ENCODE measurements around the gene SRA1. TPM values are rescaled to one million over a fixed set of nuclear protein-coding genes. Genes with fewer than 3 reads are reported as not detected.

SRA1 gene
- total and polyA plus RNA-seq, 2 of the 4 experiments (the other 2 are of a cell fraction) = 52.9 to 54.8 TPM

- Histone ChIP-seq H3K79me1 (ENCODE audit: low read depth in 1 of 2, low read length in 2 of 2) (peaks cover 27 to 54% of the 10 kb centered on the region in 2 experiments), H3K4me2 (ENCODE audit: low read depth, low read length) (no peak overlapping the region), H3K4me3 (ENCODE audit: insufficient read depth, low read depth, low read length) (no peak overlapping the region), H2BK20ac (ENCODE audit: low read depth, low read length) (no peak overlapping the region), H3K27me3 (ENCODE audit: control insufficient read depth, insufficient read depth, low read length) (no peaks in the 10 kb centered on the region), H2AFZ (replicated peaks; ENCODE audit: low read length, poor library complexity) (no peak overlapping the region), H3K14ac (replicated peaks; ENCODE audit: low read depth, low read length) (no peak overlapping the region), H4K5ac (ENCODE audit: low read depth, low read length) (no peak overlapping the region), H3K4ac (ENCODE audit: low read depth, low read length) (no peak overlapping the region), H3K9me3 (ENCODE audit: control insufficient read depth, insufficient read depth, low read length) (no peaks in the 10 kb centered on the region), H3K4me1 (ENCODE audit: control insufficient read depth, insufficient read depth, low read length) (peaks cover 8% of the 10 kb centered on the region), H3K23ac (ENCODE audit: low read depth, low read length) (no peak overlapping the region), H3K36me3 (ENCODE audit: control insufficient read depth, insufficient read depth, low read length) (peaks cover 25% of the 10 kb centered on the region), H2AK9ac (replicated peaks; ENCODE audit: low read depth, low read length, poor library complexity) (peak overlapping the region; percentile 17), H2BK120ac (ENCODE audit: low read depth, low read length) (no peak overlapping the region), H3K56ac (ENCODE audit: extremely low read depth, insufficient read depth, low read length) (no peak overlapping the region), H2BK5ac (ENCODE audit: low read depth, low read length, poor library complexity, severe bottlenecking) (no peak overlapping the region), H4K8ac (ENCODE audit: low read depth in 2 of 2, low read length in 2 of 2) (no peak overlapping the region), H4K20me1 (ENCODE audit: insufficient read depth, low read length) (no peaks in the 10 kb centered on the region), H4K91ac (ENCODE audit: insufficient read depth, low read depth, low read length) (no peak overlapping the region), H3K9me1 (ENCODE audit: insufficient read depth, low read length) (peaks cover 19% of the 10 kb centered on the region), H2BK15ac (ENCODE audit: low read depth, low read length) (no peak overlapping the region), H3K18ac (ENCODE audit: low read depth, low read length) (no peak overlapping the region), H3K9ac (ENCODE audit: low read depth, low read length) (no peak overlapping the region), H2AK5ac (ENCODE audit: low read depth, low read length) (no peak overlapping the region), H3K27ac (ENCODE audit: insufficient read depth, low read length) (no peak overlapping the region)
- intact Hi-C loops (cut with micrococcal nuclease) (no loop called here), in situ Hi-C loops (cut with MboI; ENCODE audit: low sequenced_read_pairs) (no loop called here), dilution Hi-C loops (cut with HindIII; ENCODE audit: low sequenced_read_pairs, unreplicated experiment) (no loop called here)
- ATAC-seq (ENCODE audit: low read depth) = no peak
- no peak for DNase-seq
- POLR2A ChIA-PET (ENCODE audit: unreplicated experiment) = no interaction called here
- WGBS, 2 experiments (ENCODE audit: extremely low coverage in 2 of 2, insufficient read length in 1 of 2) = 98% methylated on average over 10 of the region's 22 CpGs; no CpG with 5 or more reads in 1 of the 2 experiments
- BruUV-seq (replicated peaks) = no TSS peak
- CTCF ChIA-PET = no interaction called here
- TF ChIP-seq MAZ (IDR thresholded peaks at IDR 0.05; ENCODE audit: borderline replicate concordance, low read depth, low read length) (no peak), RFX5 (IDR thresholded peaks at IDR 0.05; ENCODE audit: low read depth, low read length) (no peak), MXI1 (IDR thresholded peaks at IDR 0.05; ENCODE audit: borderline replicate concordance, low read depth, low read length) (no peak), USF2 (IDR thresholded peaks at IDR 0.05; ENCODE audit: low read depth, low read length) (no peak), FOS (IDR thresholded peaks at IDR 0.05; ENCODE audit: low read depth, low read length) (no peak), CTCF (conservative IDR thresholded peaks at IDR 0.05; ENCODE audit: low read depth, low read length) (no peak)
Measured at GRCh38 chr5:140567136-140567818, 10.0 kb upstream of the SRA1 start.

Measured in IMR-90 (cell line).